Testis (tissue), 2 donors: ENCODE data around the gene MYO1D.

ENCODE experiments used
- CTCF ChIP-seq, 3 experiments: fragments of 450-650 bp in 2 of 3; fragments of 200-600 bp in 1 of 3; sonication (generic) in 1 of 3; IDR thresholded peaks; one replicate each; pipeline ENCODE4 v1.5.1; 2016 to 2019; ENCODE audit warnings: antibody characterized with exemption in 3 of 3, mild to moderate bottlenecking in 2 of 3, moderate library complexity in 1 of 3
- POLR2A ChIP-seq: fragments of 450-650 bp; IDR thresholded peaks from one replicate; pipeline ENCODE4 v1.6.1; 2017; ENCODE audit warnings: antibody characterized with exemption, mild to moderate bottlenecking, moderate library complexity

DNA sequence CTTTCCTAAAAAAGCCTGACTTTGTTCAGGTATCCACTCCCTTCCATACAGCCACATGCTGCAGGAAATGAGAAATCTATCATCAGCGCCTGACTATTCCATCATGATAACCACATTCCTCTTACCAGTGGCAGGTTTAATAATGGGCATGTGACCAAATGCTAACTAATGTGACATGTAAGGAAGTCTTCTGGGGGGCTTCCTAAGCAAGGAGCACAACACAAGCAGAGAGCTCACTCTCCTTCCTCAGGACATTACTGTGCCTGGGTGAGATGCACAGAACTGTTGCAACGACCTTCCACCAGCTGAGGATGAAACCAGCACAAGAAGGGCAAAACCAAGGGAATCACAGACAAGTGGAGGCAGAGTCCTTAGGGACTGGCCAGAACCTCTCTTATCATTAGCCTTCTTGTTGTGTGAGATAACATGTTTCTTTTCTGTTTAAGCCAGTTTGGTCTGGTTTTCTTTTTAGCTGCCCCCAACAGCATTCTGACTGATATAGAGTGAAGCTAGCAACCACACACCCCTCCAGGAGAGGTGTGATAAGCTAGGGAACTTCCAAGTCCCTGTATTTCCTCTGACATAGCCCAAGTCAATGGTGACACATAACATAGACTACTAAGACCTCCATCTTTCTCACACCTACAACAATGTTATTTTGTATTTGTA is 16.9 kb downstream of the MYO1D start:
- TF ChIP-seq CTCF (IDR thresholded peaks at IDR 0.05) (no peak), POLR2A (no peak)
